ENCODE data around the gene SP1. TPM values are rescaled to one million over a fixed set of nuclear protein-coding genes. Genes with fewer than 3 reads are reported as not detected.
"Not testable (repeated sequence)": the region's sequence is repeated elsewhere in the genome, so short reads cannot be mapped to it uniquely, and the experiment has no call there.

Gene SP1
- 44.4 and 58.2 TPM in 2 replicates for polyA plus RNA-seq (2011; rRNA removed)
- 82.8 and 123 TPM in 2 replicates for polyA minus RNA-seq (2011; rRNA and poly(A)+ RNA removed)

- CTCF ChIA-PET: interaction anchor here (0.8 to 1.9 kb wide), 5 partner anchors 28 to 128 kb away, joined by 3 to 19 read pairs (median 3); no protein-coding TSS in a partner anchor
- POLR2A ChIA-PET: interaction anchor here (0.5 to 1.1 kb wide), 3 partner anchors 35 to 166 kb away, joined by 3 to 8 read pairs (median 4); partner anchors contain the start of gene MAP3K12
These were observed at the start of gene SP1 for GRCh38 chr12:53380104-53380793. Gene SP1, plus strand, starts transcription at chr12:53380176. Its CDS starts 116 bp downstream, at chr12:53380292.

GRCh38 chr12:53330671-53331070 is 49.3 kb upstream of the SP1 start:
- H3K36me3 ChIP-seq (ENCODE audit: control insufficient read depth, insufficient read depth, low read length): no peaks in the 10 kb centered on the region
- no peak for DNase-seq (ENCODE audit: low read depth)
- no peak overlapping the region for H3K4me3 ChIP-seq (ENCODE audit: low read depth, low read length)
- TF ChIP-seq, protein P1, sequence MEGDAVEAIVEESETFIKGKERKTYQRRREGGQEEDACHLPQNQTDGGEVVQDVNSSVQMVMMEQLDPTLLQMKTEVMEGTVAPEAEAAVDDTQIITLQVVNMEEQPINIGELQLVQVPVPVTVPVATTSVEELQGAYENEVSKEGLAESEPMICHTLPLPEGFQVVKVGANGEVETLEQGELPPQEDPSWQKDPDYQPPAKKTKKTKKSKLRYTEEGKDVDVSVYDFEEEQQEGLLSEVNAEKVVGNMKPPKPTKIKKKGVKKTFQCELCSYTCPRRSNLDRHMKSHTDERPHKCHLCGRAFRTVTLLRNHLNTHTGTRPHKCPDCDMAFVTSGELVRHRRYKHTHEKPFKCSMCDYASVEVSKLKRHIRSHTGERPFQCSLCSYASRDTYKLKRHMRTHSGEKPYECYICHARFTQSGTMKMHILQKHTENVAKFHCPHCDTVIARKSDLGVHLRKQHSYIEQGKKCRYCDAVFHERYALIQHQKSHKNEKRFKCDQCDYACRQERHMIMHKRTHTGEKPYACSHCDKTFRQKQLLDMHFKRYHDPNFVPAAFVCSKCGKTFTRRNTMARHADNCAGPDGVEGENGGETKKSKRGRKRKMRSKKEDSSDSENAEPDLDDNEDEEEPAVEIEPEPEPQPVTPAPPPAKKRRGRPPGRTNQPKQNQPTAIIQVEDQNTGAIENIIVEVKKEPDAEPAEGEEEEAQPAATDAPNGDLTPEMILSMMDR (IDR thresholded peaks at IDR 0.05; ENCODE audit: insufficient read depth, low read depth, low read length): no peak
- POLR2A ChIA-PET: no interaction called here
- CTCF ChIA-PET: interaction anchor here (0.8 to 12.8 kb wide), 5 partner anchors 9 to 170 kb away, joined by 3 to 210 read pairs (median 5); partner anchors contain the start of genes AAAS, SP1 and TARBP2
- H3K27me3 ChIP-seq (ENCODE audit: control insufficient read depth, insufficient read depth, low read length): peaks cover 25% of the 10 kb centered on the region

More at GRCh38 chr12:53380104-53380793, at the start of gene SP1:
- Histone ChIP-seq H3K36me3 (ENCODE audit: control insufficient read depth, insufficient read depth, low read length) (peaks cover 9% of the 10 kb centered on the region), H3K4me3 (ENCODE audit: low read depth, low read length) (peak within 1 kb of the TSS; percentile 59), H3K27me3 (ENCODE audit: control insufficient read depth, insufficient read depth, low read length) (no peaks in the 10 kb centered on the region)
- TF ChIP-seq, protein P1 (IDR thresholded peaks at IDR 0.05; ENCODE audit: insufficient read depth, low read depth, low read length): no peak
- DNase-seq (ENCODE audit: low read depth): no peak

DNA sequence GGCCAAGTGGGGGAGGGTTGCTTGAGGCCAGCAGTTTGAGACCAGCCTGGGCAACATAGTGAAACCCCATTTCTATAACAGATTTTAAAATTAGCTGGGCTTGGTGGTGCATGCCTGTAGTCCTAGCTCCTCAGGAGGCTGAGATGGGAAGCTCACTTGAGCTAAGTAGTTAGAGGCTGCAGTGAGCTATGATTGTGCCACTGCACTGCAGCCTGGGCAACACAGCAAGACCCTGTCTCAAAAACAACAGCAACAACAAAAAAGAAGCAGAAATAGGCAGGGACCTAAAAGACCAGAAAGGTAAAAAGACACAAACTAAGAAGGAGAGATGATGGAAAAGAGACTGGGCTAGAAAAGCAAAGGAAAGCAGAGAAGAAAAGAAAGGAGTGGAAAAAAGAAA is 47.6 kb upstream of the SP1 start:
- ChIA-PET CTCF (interaction anchor here (1.4 to 12.8 kb wide), 4 partner anchors 9 to 20 kb away, joined by 3 to 210 read pairs (median 8); partner anchors contain the start of gene AAAS), POLR2A (interaction anchor here (0.6 kb wide), 1 partner anchor 24 kb away, joined by 3 read pairs; no protein-coding TSS in a partner anchor)
- H3K4me3 ChIP-seq (ENCODE audit: low read depth, low read length); DNase-seq (ENCODE audit: low read depth); H3K36me3 ChIP-seq (ENCODE audit: control insufficient read depth, insufficient read depth, low read length): not testable (repeated sequence)
- peaks cover 34% of the 10 kb centered on the region for H3K27me3 ChIP-seq (ENCODE audit: control insufficient read depth, insufficient read depth, low read length)

- Histone ChIP-seq H3K4me3 (ENCODE audit: low read depth, low read length) (no peak overlapping the region), H3K27me3 (ENCODE audit: control insufficient read depth, insufficient read depth, low read length) (peaks cover 37% of the 10 kb centered on the region), H3K36me3 (ENCODE audit: control insufficient read depth, insufficient read depth, low read length) (no peaks in the 10 kb centered on the region)
- CTCF ChIA-PET: interaction anchor here (1.3 to 12.8 kb wide), 4 partner anchors 9 to 12 kb away, joined by 3 to 210 read pairs (median 8); partner anchors contain the start of gene AAAS
- POLR2A ChIA-PET: interaction anchor here (0.6 kb wide), 1 partner anchor 23 kb away, joined by 3 read pairs; no protein-coding TSS in a partner anchor
- DNase-seq (ENCODE audit: low read depth): no peak
- TF ChIP-seq, protein P1 (IDR thresholded peaks at IDR 0.05; ENCODE audit: insufficient read depth, low read depth, low read length): no peak
These were observed 47.2 kb upstream of the SP1 start for GRCh38 chr12:53332744-53333143.

GRCh38 chr12:53333289-53333688 is 46.7 kb upstream of the SP1 start:
- Histone ChIP-seq H3K36me3 (ENCODE audit: control insufficient read depth, insufficient read depth, low read length) (no peaks in the 10 kb centered on the region), H3K4me3 (ENCODE audit: low read depth, low read length) (no peak overlapping the region), H3K27me3 (ENCODE audit: control insufficient read depth, insufficient read depth, low read length) (peaks cover 37% of the 10 kb centered on the region)
- ChIA-PET POLR2A (no interaction called here), CTCF (interaction anchor here (1.2 to 3.1 kb wide), 4 partner anchors 9 to 19 kb away, joined by 3 to 14 read pairs (median 7); partner anchors contain the start of gene AAAS)
- DNase-seq (ENCODE audit: low read depth): no peak
- TF ChIP-seq, protein P1 (IDR thresholded peaks at IDR 0.05; ENCODE audit: insufficient read depth, low read depth, low read length): no peak

Measured in BJ (cell line).